ENCODE results near the gene PP2D1. TPM values are rescaled to one million over a fixed set of nuclear protein-coding genes. Genes with fewer than 3 reads are reported as not detected.
"Not testable (repeated sequence)": the region's sequence is repeated elsewhere in the genome, so short reads cannot be mapped to it uniquely, and the experiment has no call there.

PP2D1 gene
- total RNA-seq, 1 donor from 2014 or later, result not detected

DNA sequence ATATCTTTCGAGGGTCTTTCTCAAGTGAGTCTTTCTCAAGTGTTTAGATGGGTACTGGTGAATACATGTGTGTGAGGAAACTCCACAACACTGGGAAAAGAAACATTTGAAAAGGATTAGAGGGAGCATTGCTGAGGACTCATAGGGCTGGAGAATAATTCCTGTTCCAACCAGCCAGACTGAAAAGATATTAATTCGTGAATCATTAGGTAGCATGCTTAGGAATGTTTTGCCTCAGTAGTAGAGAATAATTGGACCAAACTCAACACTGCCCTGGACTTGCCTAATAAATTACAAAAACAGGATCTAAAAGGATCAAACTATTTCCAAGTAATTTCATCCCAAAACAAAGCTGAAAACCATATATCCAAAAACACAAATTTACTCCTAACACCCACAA is 17.3 kb downstream of the PP2D1 start:
- no peak for ATAC-seq

DNA sequence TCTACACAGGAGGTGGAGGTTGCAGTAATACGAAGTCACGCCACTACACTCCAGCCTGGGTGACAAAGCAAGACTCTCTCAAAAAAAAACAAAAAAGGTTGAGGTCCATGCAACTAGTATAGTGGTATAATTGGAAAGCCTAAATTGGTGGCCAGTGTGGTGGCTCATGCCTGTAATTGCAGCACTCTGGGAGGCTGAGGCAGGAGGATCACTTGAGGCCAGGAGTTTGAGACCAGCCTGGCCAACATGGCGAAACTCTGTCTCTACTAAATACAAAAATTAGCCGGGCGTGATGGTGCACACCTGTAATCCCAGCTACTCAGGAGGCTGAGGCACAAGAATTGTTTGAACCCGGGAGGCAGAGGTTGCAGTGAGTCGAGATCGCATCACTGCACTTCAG is 23.2 kb downstream of the PP2D1 start:
- ATAC-seq; DNase-seq (ENCODE audit: low spot score): not testable (repeated sequence)

More for the DNA sequence above, 17.3 kb downstream of the PP2D1 start:
- no peak for DNase-seq (ENCODE audit: low spot score)

DNA sequence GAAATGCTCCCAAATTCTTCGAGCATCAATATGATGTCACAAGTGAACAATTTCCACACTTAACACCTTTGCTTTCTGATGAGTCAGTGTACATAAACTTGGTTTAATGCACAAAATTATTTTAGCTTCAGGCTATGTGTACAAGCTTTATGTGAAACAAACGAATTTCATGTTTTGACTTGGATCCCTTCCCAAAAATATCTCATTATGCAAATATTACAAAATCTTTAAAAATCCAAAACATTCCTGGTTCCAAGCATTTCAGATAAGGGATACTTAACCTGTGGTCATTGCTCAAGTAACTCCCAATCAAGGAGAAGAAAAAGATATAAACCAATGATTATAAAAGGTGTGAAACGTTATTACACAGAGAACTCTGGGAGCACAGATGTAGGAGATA is 40.0 kb downstream of the PP2D1 start:
- DNase-seq (ENCODE audit: low spot score) (no peak), ATAC-seq (no peak)

DNA sequence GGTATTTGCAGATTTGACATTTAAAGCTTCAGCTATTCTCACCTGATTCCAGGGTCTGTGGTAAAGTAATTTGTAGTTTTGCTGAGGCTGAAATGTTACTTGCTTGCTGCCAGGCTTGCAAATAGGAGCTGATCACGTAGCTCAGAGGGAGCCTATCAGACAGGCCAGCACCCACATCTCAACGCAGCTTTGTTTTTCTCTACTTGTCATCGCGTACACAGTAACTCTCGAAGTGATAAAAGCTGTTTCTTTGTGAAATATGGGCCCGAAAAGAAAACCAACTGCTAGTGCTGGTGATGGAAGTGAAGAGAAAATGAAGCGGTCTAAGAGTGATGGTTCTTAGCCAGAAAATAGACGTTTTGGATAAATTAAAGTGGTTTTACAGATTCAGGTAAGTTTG is 41.7 kb downstream of the PP2D1 start:
- no peak for ATAC-seq
- no peak for DNase-seq (ENCODE audit: low spot score)

DNA sequence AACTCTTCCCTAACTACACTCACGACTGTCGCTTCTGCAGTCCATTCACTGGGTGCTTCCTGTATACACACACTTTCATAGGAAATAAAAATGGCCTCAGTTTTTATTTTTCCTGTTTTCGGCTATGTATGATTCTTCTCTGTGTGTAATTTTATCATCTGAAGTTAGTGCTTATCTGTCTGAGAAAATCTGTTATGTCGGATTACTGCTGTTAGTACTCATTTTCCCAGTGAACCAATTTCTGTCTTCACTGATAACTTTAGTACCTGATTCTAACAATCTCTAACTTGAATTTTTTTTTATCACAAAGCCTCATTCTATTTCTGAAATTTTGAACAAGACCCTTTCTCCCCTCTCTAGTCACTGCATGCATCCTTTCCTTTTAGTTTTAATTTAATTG is 44.3 kb downstream of the PP2D1 start:
- DNase-seq (ENCODE audit: low spot score), result no peak
- no peak for ATAC-seq

DNA sequence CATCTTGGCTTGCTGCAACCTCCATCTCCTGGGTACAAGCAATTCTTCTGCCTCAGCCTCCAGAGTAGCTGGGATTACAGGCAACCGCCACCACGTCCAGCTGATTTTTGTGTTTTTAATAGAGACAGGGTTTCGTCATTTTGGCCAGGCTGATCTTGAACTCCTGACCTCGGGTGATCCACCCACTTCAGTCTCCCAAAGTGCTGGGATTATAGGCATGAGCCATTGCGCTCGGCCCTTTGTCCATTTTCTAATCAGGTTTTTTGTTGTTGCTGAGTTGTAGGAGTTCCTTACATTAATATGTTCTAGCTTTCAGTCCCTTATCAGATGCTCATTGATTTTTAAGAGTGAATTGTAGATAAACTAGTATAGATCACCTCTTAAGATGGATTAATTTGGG is 44.9 kb downstream of the PP2D1 start:
- DNase-seq (ENCODE audit: low spot score) (no peak), ATAC-seq (peak; percentile 40)

DNA sequence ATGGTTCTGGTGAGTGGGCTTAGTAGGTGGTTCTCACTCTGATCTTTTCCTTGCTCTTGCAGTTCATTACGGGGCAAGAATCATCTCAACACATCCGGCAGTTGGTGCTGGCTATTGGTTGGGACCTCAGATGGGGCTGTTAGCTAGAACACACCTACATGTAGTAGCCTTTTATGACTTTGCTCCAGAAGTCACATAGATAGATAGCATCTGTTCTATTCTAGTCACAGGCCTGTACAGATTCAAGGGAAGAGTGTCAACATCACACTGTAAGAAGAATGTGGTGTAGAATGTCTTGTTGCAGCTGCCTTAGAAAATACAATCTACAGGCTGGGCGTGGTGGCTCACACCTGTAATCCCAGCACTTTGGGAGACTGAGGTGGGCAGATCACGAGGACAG is 50.1 kb downstream of the PP2D1 start:
- no peak for ATAC-seq
- DNase-seq (ENCODE audit: low spot score), result no peak

DNA sequence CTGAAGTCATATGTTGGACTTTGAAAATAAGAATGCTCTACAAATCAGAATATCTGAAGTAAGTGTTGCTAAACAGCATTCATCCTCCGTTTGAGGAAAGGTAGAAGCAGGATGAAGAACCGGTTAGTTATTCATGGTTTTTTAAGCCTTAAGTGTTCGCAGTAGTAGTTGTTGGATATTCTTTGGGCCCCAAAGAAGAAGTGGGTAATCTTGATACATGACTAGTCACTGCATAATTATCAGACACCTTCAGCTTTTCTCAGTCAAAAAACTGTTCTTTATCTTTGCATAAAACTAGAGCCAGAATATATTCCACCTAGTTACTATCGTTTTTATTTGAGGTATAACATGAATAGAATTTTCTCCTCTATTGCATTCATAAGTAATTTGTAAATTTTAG is 51.4 kb downstream of the PP2D1 start:
- no peak for DNase-seq (ENCODE audit: low spot score)
- no peak for ATAC-seq

DNA sequence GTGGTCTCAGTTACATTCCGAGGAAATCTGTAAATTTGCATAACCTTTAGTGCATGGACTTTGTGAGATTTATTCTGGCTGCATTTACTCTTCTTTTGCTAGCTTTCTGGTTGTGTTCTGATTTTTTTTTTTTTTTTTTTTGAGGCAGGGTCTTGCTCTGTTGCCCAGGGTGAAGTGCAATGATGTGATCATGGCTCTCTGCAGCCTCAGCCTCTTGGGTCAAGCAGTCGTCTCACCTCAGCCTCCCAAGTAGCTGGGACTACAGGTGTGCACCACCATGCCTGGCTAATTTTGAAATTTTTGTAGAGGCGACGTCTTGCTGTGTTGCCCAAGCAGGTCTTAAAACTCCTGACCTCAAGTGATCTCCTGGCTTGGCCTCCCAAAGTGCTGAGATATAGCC is 52.6 kb downstream of the PP2D1 start:
- ATAC-seq (no peak), DNase-seq (ENCODE audit: low spot score) (no peak)

DNA sequence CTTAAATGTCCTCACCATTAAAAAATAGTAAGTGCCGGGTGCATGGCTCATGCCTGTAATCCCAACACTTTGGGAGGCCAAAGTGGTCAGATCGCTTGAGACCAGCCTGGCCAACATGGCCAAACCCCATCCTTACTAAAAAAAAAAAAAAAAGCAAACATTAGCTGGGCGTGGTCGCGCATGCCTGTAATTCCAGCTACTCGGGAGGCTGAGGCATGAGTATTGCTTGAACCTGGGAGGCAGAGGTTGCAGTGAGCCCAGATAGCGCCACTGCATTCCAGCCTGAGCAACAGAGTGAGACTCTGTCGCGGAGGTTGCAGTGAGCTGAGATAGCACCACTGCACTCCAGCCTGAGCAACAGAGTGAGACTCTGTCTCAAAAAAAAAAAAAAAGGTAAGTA is 54.7 kb downstream of the PP2D1 start:
- ATAC-seq; DNase-seq (ENCODE audit: low spot score): not testable (repeated sequence)

DNA sequence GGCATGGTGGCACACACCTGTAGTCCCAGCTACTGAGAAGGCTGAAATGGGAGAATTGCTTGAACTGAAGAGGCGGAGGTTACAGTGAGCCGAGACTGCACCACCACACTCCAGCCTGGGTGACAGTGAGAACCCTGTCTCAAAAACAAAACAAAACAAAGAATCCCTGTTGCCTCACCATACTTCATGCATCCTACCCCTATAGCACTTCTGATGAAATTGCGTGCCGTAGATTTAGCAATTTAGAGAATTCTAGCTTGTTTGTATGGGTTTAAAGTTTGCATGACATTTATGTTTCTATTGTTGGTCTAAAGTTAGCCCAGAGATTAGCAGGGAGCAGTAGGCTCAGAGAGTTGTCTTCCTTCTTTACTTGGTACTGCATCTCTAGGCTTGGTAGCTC is 57.4 kb downstream of the PP2D1 start:
- DNase-seq (ENCODE audit: low spot score) (no peak), ATAC-seq (no peak)

DNA sequence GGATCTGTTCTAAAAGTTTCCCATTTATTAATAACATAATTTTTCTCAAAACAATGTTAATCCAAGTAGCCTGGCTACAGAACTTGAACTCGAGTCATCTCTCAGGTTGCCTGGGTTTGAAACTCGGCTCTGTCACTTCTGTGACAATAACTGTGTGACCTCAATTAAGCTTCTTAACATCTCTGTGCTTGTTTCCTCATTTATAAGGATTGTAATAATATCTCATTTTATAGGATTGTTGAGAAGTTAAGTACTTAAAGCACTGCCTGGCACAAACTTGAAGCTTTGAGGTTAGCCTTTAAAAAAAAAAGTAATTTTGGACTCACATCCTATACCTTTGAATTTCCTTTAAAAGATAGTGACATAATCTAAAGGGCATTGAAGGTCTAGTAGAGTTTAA is 61.7 kb downstream of the PP2D1 start:
- no peak for DNase-seq (ENCODE audit: low spot score)
- ATAC-seq, result no peak

DNA sequence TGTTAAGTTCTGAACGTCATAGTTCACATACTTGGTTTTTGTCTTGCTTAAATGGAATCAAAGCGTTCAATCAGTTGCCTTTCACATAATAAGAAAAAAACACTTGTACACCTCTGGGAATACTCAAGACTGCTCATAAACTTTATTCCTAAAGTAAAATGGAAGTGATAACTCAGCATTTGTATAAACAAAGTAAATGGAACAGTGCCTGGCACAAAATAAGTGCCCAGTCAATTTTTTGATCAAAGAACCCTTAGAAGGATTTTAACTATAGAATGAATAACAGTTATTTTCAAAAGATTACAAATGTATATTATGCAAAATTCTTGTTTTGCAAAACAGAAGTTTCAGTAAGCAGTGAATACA is 63.9 kb downstream of the PP2D1 start:
- ATAC-seq, result no peak

DNA sequence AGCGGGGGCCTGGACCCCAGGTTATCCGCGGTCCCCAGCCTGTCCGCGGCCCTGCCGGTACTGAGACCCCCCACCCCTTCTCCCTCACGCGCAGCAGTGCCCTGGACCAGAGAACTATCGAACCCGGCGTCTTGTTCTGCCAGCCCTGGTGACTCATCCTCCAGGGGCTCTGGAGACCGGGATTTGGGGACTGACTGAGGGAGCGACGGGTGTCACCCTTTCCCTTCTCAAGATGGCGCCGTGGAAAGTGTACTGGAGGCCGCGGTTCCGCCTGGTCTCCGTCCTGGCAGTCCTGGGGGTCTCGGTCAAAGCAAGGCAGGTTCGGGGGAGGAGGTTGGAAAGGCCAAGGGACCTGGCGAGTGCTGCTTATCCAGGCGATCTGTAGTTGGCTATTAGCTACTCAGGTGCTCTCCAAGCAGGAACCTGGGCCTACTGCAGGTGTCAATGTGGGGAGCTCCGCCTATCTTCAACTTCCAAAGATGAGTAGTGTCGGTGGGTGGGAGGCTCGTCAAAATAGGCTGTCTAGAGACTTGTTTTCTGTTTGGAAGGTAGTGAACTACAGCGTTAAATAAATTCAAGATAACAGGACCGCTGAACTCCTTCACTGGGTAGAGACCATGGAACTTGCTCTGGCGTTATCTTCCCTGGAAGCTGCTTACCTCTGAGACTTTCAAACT is 64.4 kb downstream of the PP2D1 start:
- ATAC-seq (peak; percentile 47), DNase-seq (ENCODE audit: low spot score) (peak; percentile 66)

More for the DNA sequence above, 63.9 kb downstream of the PP2D1 start:
- no peak for DNase-seq (ENCODE audit: low spot score)

DNA sequence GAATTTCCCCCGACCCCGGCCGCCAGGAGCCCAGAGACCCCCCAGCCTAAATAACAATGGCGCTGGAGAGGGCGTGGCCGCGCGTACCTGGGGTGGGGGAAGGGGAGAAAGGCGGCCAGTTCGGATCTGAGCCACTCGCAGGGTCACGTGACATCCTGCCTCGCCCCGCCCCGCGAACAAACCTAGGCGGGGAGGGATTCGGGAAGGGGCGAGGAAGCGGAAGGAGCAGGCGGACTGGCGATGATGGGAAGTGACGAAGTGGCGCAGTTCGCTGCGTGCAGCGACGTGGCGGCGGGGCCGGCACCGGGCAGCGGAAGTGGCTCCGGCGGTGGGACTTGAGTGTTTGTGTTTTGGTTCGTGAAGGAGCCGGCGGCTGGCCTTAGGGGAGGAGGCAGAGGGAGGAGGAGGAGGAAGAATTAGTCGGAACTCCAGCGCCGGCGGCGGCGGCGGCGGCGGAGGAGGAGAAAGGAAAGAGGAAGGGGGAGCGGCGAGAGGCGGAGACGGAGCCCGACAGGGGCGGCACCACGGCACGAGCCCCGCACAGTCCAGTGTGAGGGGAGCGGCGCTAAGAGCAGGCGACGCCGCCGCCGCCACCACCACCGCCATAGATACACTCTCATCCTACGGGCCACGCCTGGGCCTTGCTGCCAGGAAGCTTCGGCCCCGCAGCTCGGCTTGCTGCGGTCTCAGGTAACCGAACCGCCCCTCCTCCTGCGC is 65.1 kb downstream of the PP2D1 start, which contains the start of gene RAB5A:
RAB5A (plus strand) TSS at position 266 of the 717 bp plus-strand sequence. CDS start 3,802 bp downstream, outside the sequence.
- DNase-seq (ENCODE audit: low spot score) (peak; percentile 98), ATAC-seq (peak; percentile 93)

DNA sequence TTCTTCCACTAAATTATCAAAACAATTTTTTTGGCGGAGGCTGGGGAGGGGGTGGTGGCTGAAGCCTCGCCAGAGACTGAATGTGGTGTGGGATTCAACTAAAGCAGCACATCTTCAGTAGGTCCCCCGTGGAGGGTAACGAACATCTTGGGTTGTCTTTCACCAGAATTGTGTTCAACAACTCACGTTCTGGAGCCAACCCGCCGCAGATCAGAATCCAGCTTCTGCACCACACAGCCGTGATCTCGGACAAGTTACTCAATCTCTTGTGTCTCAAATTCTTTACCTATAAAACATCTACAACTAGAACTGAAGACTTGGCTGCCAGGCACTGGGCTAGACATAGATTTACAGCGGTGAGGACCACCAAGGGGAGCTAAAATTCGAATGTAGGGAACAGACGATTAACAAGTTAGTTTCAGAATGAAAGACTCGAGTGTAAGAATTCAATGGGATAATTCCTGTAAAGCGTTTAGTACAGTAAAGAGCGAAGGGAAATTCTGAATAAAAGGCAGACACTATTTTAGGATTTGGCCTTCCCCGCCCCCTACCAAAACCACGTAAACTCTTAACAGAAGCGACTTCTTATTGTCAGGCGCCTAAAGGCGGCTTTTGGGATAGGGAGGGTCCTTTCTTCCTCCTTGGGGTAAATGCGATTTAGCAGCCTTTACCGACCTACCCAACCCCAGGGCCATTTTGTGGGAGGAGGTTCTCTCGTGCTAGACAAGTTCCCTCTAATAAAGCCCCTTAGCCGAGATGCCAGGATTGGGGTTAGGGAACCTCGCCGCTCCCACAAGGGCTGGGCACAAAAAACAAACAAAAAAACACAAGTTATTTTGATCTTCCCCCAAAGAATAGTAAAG is 65.9 kb downstream of the PP2D1 start:
- ATAC-seq, result peak; percentile 13
- peak; percentile 46 for DNase-seq (ENCODE audit: low spot score)

DNA sequence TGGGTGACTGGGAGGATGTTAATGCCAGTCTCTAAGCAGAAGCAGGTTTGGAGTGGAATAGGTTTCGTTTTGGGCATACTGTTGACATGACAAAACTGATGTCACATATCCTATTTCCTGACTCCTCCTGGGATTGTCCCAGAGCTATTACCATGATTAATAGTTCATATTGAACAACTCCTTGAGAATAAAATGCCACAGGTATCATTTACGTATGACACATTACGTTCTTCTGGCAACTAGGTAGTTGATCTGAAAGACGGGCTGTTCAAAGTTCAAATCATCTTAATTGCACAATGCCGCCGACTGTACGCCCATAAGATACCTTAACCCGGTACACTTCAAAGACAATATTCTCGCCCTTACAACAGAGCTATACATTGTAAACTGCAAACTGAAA is 66.5 kb downstream of the PP2D1 start:
- no peak for DNase-seq (ENCODE audit: low spot score)
- peak; percentile 16 for ATAC-seq

DNA sequence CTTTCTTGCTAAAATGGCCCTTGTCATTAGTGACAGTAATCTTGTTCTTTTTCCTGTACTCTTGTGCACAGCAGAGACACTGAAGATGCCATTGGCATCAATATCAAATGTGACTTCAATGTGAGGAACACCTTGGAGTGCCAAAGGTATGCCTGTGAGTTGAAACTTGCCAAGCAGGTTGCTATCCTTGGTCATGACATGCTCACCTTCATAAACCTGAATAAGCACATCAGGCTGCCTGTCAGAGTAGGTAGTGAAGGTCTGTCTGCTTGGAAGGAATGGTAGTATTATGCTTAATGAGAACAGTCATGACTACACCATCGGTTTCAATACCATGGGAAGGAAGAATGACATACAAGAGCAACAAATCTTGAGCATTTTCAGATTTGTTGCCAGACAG is 71.4 kb downstream of the PP2D1 start:
- DNase-seq (ENCODE audit: low spot score) (no peak), ATAC-seq (no peak)

DNA sequence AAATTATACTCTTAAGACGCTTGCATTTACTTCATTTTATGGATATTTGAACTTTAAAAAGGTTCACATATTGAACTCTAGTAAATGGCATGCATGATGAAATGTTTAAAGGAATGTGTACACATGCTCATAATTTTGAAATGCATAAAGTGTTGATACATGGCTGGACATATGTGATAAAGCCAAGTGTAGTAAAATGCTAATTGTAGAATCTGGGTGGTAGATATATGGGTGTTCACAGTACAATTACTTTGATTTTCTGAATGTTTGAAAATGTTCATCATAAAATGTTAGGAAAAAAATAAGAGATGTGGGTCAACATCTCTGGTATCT is 73.8 kb downstream of the PP2D1 start:
- no peak for ATAC-seq

DNA sequence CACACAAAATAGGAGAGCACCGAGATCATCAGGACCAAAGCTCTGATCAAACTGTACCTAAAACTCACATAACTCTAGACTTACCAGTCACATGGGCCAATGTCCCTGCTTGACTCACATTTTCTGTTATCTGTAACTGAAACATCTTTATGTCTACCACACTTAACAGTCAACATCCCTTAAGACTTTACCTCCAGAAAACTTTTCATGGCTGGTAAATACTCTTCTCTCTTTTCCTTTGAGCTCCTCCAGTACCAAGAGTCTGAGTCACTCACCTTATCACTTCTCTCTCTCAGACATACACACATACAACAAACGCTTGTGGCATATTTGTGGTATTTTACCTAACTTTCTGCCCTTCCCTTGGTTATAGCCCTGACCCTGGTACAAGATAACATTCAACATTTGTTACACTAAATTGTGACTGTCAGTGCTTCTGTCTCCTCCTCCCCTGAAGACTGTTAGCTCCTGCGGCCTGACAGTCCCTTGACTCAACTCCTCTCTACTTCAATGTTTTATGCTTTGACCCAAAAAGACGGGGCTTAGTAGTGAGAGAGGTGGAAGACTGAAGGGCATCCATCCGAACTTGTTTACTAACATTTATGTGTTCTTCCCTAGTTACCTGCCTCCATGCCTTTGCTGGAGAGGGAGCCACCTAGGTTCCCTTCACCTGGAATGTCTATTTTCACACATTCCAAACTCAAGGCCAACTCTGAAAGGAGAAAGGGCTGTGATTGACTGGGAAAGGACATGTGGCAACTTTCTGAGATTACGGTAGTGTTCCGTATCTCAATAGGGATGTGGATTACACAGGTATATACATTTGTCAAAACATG is 74.4 kb downstream of the PP2D1 start:
- no peak for ATAC-seq

More for the DNA sequence above, 73.8 kb downstream of the PP2D1 start:
- DNase-seq (ENCODE audit: low spot score), result no peak

More for the DNA sequence above, 74.4 kb downstream of the PP2D1 start:
- no peak for DNase-seq (ENCODE audit: low spot score)

Data from left lobe of liver (tissue), 2 donors.